Lower lobe of right lung (tissue), 2 donors: ENCODE measurements around the gene ZNF710. TPM values are rescaled to one million over a fixed set of nuclear protein-coding genes. Genes with fewer than 3 reads are reported as not detected.

Experiments used
- ATAC-seq, 2 donors: fragments of 200-7000 bp; cut with Tn5 transposase; one replicate each; pipeline ENCODE4 v1.9.1; 2020 to 2022; ENCODE audit warnings: mild to moderate bottlenecking in 2 of 2, moderate library complexity in 2 of 2
- DNase-seq: peaks from one replicate; pipeline ENCODE4 v3.0.0-alpha.2; 2020
- H3K27ac ChIP-seq: fragments of 200-600 bp; one replicate; pipeline ENCODE4 v1.8.0; 2022
- H3K27me3 ChIP-seq: fragments of 200-600 bp; one replicate; pipeline ENCODE4 v1.8.0; 2022; ENCODE audit warnings: low read depth
- H3K36me3 ChIP-seq: fragments of 200-600 bp; one replicate; pipeline ENCODE4 v1.8.0; 2022; ENCODE audit warnings: mild to moderate bottlenecking
- H3K4me1 ChIP-seq: fragments of 200-600 bp; one replicate; pipeline ENCODE4 v1.8.0; 2022
- H3K4me3 ChIP-seq: fragments of 200-600 bp; one replicate; pipeline ENCODE4 v1.8.0; 2022; ENCODE audit warnings: mild to moderate bottlenecking
- H3K9me3 ChIP-seq: fragments of 200-600 bp; one replicate; pipeline ENCODE4 v1.8.0; 2022
- intact Hi-C: fragments of 100-400 bp; cut with DNase I; formaldehyde crosslinking; loops from one replicate; pipeline ENCODE4 v1.11.0; 2022
- total RNA-seq: library from RNA; stranded (reverse); fragmentation: NEBNext Ultra II Directional; extraction: Animal tissue kit (Norgen Biotek cat#: 25700); gene quantifications from one replicate; pipeline ENCODE4 v1.2.1, GENCODE V29; 2021
- TF ChIP-seq, protein P1 (sequence below): fragments of 200-600 bp; IDR thresholded peaks from one replicate; pipeline ENCODE4 v1.8.0; 2022; ENCODE audit warnings: antibody characterized with exemption, mild to moderate bottlenecking
- donor health status: DM: no; HTN: yes; CAD: no; lungs with severe emphysema.

Gene ZNF710
- total RNA-seq, 1 donor from 2014 or later = 50.7 TPM

DNA sequence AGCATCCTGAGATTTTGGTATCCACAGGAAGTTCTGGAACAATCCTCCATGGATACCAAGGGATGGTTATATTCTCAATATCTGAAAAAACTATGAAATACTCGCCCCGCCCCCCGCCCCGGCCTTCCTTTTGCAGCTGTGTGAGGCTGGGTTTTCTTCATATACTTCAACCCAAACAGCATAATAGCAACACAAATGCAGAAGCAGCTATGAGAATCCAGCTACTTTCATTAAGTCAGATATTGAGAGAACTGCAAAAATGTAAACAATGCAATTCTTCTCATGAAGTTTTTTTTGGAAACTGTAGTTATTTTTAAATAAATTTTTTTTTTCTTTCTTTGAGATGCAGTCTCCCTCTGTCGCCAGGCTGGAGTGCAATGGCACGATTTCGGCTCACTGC, 112.0 kb downstream of the ZNF710 start:
- no peak overlapping the region for H3K27ac ChIP-seq
- H3K4me1 ChIP-seq = no peaks in the 10 kb centered on the region
- ATAC-seq (no peak), DNase-seq (no peak)
- peaks cover 15% of the 10 kb centered on the region for H3K9me3 ChIP-seq
- TF ChIP-seq, protein P1, sequence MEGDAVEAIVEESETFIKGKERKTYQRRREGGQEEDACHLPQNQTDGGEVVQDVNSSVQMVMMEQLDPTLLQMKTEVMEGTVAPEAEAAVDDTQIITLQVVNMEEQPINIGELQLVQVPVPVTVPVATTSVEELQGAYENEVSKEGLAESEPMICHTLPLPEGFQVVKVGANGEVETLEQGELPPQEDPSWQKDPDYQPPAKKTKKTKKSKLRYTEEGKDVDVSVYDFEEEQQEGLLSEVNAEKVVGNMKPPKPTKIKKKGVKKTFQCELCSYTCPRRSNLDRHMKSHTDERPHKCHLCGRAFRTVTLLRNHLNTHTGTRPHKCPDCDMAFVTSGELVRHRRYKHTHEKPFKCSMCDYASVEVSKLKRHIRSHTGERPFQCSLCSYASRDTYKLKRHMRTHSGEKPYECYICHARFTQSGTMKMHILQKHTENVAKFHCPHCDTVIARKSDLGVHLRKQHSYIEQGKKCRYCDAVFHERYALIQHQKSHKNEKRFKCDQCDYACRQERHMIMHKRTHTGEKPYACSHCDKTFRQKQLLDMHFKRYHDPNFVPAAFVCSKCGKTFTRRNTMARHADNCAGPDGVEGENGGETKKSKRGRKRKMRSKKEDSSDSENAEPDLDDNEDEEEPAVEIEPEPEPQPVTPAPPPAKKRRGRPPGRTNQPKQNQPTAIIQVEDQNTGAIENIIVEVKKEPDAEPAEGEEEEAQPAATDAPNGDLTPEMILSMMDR = no peak
- no peaks in the 10 kb centered on the region for H3K27me3 ChIP-seq
- H3K36me3 ChIP-seq = no peaks in the 10 kb centered on the region
- intact Hi-C loops = no loop called here
- H3K4me3 ChIP-seq = no peak overlapping the region

- Histone ChIP-seq H3K4me3 (no peak overlapping the region), H3K27me3 (no peaks in the 10 kb centered on the region), H3K9me3 (peaks cover 15% of the 10 kb centered on the region), H3K4me1 (no peaks in the 10 kb centered on the region), H3K36me3 (no peaks in the 10 kb centered on the region), H3K27ac (no peak overlapping the region)
- DNase-seq = no peak
- intact Hi-C loops = no loop called here
- TF ChIP-seq, protein P1 = no peak
- no peak for ATAC-seq
Observed at GRCh38 chr15:90114451-90114901, 113.4 kb downstream of the ZNF710 start.

- Histone ChIP-seq H3K4me3 (no peak overlapping the region), H3K9me3 (peaks cover 15% of the 10 kb centered on the region), H3K36me3 (no peaks in the 10 kb centered on the region), H3K27ac (no peak overlapping the region), H3K27me3 (no peaks in the 10 kb centered on the region), H3K4me1 (no peaks in the 10 kb centered on the region)
- no peak for ATAC-seq
- TF ChIP-seq, protein P1 = no peak
- intact Hi-C loops = no loop called here
- DNase-seq = no peak
Observed at GRCh38 chr15:90115783-90116182, 114.7 kb downstream of the ZNF710 start.

GRCh38 chr15:90119367-90119766, 118.2 kb downstream of the ZNF710 start:
- ATAC-seq (no peak), DNase-seq (no peak)
- Histone ChIP-seq H3K4me3 (no peak overlapping the region), H3K9me3 (peaks cover 10% of the 10 kb centered on the region), H3K36me3 (no peaks in the 10 kb centered on the region), H3K4me1 (no peaks in the 10 kb centered on the region), H3K27me3 (no peaks in the 10 kb centered on the region), H3K27ac (no peak overlapping the region)
- intact Hi-C loops = no loop called here
- TF ChIP-seq, protein P1 = no peak

- H3K9me3 ChIP-seq = no peaks in the 10 kb centered on the region
- no peak for ATAC-seq
- intact Hi-C loops = no loop called here
- H3K36me3 ChIP-seq = no peaks in the 10 kb centered on the region
- TF ChIP-seq, protein P1 = no peak
- H3K4me3 ChIP-seq = no peak overlapping the region
- no peaks in the 10 kb centered on the region for H3K27me3 ChIP-seq
- DNase-seq = no peak
- no peak overlapping the region for H3K27ac ChIP-seq
- H3K4me1 ChIP-seq = no peaks in the 10 kb centered on the region
Observed at GRCh38 chr15:90121086-90121485, 120.0 kb downstream of the ZNF710 start.

DNA sequence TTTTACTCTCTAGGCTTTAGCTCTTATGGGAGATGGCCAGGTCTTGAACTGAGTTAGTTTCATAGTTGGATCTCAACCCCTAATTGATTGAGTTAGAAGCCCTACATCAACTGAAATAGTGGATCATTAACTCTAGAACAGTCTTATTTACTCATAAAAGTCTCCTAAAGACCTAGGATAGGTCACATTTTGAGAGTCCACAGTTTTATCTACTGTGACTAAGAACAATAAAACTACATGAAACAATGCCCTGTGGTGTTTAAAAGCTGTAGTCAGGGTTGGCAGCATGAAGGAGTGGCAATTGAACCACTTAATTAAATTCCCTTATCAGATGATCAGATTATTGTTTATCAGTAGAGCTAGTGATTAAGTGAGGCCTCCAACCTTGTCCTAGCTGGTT, 123.4 kb downstream of the ZNF710 start:
- H3K36me3 ChIP-seq = no peaks in the 10 kb centered on the region
- H3K27me3 ChIP-seq = peaks cover 3% of the 10 kb centered on the region
- no peak for DNase-seq
- no peak for ATAC-seq
- no peaks in the 10 kb centered on the region for H3K9me3 ChIP-seq
- intact Hi-C loops = no loop called here
- peaks cover 6% of the 10 kb centered on the region for H3K4me1 ChIP-seq
- TF ChIP-seq, protein P1 = no peak
- no peak overlapping the region for H3K27ac ChIP-seq
- no peak overlapping the region for H3K4me3 ChIP-seq
